GM18526 (cell line): ENCODE data around the gene SPIRE1.

Experiments
- POLR2A ChIP-seq: IDR thresholded peaks from 3 replicates; pipeline ENCODE4 v1.6.1; 2011; ENCODE audit not compliant: insufficient read length; ENCODE audit errors: extremely low read depth

SPIRE1 gene

DNA sequence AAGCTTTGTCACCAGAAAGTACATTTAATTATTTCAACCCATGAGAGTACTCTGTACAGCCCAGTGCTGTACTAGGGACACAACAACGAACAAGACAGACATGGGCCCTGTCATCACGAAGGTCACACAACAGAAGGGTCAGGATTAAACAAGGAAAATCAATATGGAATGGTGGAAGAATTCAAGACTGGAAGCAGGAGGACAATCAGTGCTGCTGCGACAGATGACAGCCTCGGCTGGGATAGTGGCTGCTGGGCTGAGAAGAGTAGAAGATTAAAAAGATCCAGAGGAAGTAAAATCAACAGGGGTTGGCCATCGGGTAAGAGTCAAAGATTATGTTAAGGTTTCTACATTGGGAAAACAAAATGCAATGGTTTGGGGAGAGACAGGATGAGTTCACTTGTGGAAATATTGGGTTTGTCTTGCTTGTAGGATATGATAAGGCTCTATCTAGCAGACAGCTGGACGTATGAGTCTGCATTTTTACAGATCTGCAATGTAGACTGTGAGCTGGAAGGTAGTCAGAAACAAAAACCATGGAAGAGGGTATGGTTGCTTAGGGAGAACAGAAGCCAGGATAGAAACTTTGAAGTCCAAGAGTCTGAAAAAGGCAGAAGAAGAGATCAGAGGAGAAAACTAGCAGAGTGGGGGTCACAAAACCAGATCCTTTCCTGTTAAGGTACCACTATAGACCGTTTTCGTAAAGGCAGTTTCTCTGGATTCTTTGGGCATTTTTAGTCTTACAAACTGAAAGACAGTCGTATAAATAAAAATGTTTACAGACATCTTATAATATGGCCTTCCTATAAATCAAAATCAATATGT is 166.1 kb downstream of the SPIRE1 start:
- TF ChIP-seq POLR2A = no peak

DNA sequence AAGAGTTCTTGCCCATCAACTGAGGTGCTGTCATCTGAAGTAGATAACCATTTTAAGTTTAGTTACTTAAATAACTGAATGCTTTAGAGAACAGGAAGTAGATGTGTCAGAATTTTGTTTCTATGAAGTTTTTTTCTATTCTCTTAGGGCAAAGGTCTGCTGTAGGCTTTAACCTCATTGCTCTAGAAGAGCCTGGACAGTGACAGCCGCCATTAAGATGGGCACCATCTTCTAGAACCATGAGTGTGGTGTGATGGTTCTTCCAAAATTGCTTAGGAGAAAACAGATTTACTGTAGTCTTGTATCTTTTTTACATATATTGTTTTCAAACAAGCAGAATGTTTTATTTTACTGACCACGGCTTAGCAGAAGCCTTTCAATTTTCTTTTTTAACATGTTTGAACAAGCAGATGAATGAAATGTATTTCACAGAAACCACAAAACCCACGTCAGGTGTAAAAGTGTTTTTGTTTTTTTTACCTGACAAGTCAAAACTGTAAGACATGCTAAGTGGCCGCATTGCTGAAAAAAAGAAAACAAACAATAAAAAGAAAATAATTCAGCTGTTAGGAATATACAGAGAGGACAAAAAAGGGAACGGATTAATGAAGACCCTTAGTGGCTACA is 172.3 kb downstream of the SPIRE1 start:
- no peak for TF ChIP-seq POLR2A

DNA sequence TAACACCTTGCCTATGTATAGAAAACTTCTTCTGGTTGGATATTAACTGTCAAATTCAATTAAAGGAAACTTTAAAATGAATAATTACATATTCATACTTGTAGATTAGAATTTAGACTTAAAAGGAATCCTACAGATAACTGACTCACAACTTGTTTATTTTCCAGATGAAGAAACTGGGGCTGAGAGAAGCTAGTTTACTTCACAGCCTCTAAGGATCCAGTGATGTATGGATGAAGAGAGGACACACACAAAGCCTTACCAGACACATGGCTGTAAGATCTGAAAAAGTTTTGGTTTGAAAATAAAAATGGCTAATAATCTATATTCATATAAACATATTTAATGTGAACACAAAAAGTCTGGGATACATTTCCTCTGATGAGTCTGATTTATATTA is 177.9 kb downstream of the SPIRE1 start:
- no peak for TF ChIP-seq POLR2A

DNA sequence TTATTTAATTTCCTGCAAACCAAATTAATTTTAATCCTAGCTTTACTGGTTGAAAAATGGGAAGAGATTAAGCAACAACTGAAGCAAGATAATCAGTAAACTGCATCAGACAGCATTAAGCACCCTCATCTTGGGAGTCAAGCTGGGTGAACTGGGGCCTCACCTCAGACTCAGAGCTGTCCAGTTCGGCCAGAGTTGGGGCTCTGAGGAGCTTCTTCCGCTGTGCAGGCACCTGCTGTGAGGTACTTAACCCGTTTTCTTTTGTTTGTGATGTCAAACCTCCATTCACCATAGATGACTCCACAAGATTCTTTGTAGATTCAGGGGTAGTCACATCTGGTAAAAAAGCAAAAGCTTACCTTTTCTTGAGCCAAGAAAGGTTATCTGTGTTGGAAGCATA is 178.4 kb downstream of the SPIRE1 start:
- no peak for TF ChIP-seq POLR2A

DNA sequence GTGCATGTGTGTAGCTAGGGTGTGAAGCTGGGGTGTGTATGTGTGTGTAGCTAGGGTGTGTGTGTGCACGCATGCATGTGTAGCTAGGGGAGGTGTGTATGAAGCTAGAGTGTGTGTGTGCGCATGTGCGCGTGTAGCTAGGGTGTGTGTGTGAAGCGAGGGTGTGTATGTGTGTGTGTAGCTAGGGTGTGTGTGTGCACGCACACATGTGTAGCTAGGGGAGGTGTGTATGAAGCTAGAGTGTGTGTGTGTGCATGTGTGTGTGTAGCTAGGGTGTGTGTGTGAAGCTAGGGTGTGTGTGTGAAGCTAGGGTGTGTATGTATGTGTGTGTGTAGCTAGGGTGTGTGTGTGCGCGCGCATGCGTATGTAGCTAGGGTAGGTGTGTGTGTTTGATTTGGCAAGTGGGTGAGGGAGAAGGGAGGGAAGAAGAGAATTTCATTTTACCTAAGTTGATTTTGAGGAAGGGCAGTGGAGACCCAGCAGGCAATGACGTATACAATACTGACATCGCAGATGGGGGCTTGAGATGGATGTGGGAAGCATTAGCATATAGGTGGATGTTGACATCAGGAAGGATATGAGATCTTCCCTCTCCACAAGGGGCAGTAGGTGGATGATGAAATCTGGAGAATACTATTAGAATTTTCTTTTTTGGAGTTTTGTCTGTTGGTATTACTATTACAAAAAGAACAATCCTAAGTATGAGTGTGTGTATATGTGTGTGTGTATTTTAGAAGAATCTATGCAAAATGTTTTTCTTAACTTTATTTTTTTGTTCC is 179.4 kb downstream of the SPIRE1 start:
- TF ChIP-seq POLR2A = no peak

DNA sequence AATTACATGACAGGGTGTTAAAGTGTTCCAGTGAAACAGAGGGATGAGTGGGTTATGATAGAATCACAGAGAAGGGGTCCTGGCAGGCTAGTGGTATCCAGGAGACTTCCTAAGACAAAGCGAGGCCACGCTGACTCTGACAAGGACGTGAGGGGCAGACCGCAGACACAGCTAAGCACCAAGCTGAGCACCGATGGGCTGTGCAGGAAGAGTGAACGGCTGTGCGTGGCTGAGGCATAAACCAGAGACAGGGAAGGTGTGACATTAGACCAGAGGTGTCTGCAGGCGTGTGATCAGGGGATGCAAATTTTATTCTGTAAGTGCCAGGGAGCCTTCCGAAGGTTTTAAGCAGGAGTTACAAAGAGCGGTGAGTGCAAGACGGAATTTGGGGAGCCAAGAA is 180.3 kb downstream of the SPIRE1 start:
- TF ChIP-seq POLR2A = no peak

DNA sequence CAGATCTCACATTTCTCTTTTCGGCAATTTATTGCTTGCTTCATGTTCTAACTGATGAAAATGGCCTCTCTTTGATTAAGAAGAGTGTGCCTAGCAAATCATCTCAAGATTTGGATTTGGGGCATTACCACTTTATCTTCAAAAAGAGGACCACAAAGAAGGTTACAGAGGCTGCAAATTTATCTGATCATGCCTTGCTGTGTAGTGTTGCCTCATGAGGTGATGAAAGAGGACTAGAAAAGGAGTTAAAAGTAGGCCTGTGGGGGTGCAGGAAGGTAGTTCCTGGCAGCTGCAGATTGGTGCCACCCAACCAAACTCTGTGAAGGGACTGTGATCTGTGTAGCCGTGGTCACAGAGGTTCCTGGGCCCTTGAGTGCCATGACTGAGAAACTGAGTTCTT is 181.0 kb downstream of the SPIRE1 start:
- TF ChIP-seq POLR2A = no peak

DNA sequence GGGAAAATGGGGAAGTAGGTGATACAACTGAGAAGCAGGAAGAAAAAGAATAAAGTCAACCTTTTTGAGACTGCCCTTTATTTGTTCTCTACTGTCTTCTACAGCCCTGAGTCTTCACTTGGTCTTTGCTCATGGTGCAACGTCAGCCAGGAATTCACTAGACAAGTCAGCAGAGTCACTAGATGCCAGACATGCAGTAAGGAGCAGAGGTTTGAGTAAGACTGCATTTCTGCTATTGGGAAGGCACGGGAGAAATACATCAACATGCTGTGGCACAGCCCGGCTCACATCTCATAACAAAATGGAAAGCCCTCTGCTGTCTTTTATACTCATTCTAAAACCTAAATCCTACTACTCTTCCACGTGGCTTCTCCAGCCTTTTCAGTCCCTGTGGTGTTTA is 183.0 kb downstream of the SPIRE1 start:
- TF ChIP-seq POLR2A = no peak

DNA sequence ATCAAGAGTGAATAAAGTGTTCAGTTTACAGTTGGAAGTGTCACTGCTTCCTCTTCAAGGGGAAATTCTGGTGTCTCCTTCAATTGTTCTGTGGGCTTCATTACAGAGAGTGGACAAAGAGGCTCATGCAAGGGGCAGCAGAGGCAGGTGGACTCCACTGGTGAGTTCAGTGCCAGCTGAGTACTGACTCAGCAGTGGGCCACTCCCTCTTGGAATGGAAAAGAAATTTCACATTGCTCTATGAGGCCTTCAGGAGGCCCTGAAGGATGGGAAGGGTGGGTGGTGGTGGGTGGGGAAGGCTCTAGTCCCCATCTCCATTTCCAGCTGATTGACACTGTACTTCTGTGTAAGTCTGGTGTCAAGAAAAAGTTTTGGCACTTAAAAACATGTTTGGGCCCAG is 183.8 kb downstream of the SPIRE1 start:
- TF ChIP-seq POLR2A = no peak

DNA sequence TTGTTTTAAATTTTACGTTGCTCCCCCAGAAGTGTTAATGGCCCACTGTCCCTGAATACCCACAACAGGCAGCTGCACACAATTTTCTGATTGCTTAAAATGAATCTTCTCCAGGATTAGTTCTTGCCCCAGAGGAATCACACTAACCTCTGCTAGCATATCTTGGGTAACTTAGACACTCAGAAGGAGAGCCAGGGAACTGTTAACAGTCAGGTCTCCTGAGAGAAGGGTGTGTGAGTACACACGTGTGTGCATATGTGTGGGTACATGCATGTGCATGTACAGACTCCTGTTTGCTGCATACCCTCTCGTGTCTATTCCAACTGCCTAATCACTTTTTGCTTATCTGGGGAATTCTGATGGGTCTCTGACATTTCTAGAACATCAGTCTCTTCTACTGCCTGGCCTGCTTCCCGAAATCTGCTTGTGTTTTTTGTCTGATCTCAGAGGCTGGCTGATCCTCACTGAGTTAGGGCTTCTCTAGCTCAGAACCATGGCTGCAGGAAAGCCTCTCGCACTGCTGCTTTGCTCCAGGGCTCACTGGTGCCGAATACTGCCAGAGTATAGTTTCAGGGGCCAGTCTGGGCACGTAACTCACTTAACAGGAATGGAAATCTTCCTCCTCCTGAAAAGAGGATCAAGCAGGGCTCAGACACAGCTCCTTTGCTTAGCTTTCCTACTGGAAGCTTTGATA is 187.4 kb downstream of the SPIRE1 start:
- TF ChIP-seq POLR2A = no peak

DNA sequence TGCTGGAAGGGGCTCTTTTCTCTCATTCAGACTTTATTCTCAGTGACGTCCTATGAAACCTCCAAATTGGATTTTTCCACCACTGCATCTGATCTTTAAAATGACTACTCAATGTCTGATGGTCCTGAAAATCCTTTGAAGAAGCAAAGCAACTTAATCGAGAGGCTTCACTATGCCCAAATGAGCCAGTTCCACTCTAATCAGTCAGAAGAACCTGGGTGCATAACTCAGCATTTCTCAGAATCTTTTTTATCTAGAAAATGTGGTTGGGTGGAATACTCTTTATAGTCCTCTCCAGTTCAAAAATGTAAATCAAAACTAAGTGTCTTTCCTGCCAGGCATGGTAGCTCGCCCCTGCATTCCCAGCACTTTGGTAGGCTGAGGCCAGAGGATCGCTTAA is 189.5 kb downstream of the SPIRE1 start:
- no peak for TF ChIP-seq POLR2A

DNA sequence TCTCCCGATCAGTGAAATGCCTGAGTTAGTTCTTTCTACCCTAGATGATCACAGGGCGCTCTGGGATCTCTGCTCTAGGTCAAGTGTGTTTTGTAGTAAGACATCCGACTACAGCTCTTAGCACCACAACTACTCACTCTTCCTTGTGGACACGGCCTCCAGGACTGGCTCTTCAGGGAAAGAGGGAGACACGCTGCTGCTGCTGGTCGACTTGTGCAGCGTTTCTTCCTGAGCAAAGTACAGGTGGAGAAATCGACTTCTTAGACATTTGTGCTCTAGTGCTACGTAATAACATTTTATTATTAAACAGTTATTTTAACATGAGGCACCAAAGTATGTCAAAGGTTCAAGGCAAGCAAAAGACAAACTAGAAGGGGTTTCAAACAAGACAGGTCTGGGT is 193.2 kb downstream of the SPIRE1 start:
- no peak for TF ChIP-seq POLR2A

DNA sequence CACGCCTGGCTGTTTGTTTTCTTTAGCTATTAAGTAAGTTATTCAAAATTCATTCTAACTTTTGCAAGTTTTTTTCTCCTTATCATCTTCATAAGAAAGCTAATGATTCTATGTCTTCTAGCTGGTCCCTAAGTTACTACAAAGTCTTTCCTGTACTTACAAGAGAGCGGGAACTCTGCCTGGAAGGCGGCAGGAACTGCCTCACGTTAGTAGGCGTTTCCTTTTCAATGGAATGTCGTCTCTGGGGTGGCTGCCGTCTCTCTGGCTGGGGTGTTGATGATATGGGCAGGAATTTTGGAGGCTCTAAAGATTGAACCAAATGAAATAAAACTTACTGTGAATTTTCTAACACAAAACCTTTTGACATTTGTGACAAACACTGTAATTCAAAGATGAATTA is 194.7 kb downstream of the SPIRE1 start:
- no peak for TF ChIP-seq POLR2A

DNA sequence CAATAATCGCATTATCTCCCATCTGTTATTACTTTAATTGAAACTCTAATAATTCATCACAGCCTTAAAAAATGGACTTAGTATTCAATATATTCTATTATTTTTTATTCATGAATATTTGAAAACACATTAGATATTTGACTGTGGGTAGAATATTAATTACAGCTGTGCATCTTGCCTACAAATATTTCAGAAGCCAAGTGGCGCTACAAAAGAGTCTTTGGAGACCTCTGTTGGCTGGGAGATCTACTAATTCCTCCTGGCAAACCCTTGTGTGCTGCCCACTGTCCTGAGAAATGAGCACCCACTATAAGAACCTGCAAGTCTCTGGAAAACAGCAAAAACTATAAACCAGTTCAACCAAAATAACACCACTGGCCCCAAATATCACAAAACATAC is 195.7 kb downstream of the SPIRE1 start:
- TF ChIP-seq POLR2A = no peak

DNA sequence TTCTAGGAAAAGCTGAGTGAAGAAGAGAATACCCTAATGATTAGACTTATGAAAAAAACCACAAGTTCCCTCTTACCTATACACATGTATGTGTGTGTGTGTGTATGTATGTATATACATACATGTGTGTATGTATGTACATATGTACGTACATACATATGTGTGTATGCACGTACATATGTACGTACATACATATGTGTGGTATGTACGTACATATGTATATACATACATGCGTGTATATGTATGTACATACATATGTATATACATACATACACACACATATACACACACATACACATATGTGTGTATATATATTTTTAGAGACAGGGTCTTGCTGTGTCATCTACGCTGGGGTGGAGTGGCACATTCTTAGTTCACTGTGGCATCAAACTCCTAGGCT is 196.6 kb downstream of the SPIRE1 start:
- no peak for TF ChIP-seq POLR2A
